HL-60/S4 (cell line): ENCODE results near the gene SLC22A6.

Experiments
- in situ Hi-C: fragments of 300-500 bp; cut with MboI; formaldehyde crosslinking; loops from 2 replicates; pipeline ENCODE4 v1.14.3; 2022; ENCODE audit warnings: low sequenced_read_pairs

The SLC22A6 gene

GRCh38 chr11:62984451-62984991 lies at the start of gene SLC22A6:
SLC22A6 (minus strand) TSS chr11:62984967; CDS start chr11:62984690, 277 bp downstream.
- in situ Hi-C loops, result no loop called here

- in situ Hi-C loops, result no loop called here
Observed at GRCh38 chr11:63032457-63032856, 47.7 kb upstream of the SLC22A6 start.

- in situ Hi-C loops, result loop anchor here (5.0 kb wide), 1 partner anchor 117 kb away; no protein-coding TSS in a partner anchor
Observed at GRCh38 chr11:63023841-63024648, 39.3 kb upstream of the SLC22A6 start.

- in situ Hi-C loops, result loop anchor here (5.0 kb wide), 1 partner anchor 116 kb away; no protein-coding TSS in a partner anchor
Observed at GRCh38 chr11:63023222-63023814, 38.6 kb upstream of the SLC22A6 start.

GRCh38 chr11:63022441-63022840 lies 37.7 kb upstream of the SLC22A6 start:
- in situ Hi-C loops, result loop anchor here (5.0 kb wide), 1 partner anchor 115 kb away; no protein-coding TSS in a partner anchor

GRCh38 chr11:63020671-63021291 lies 36.0 kb upstream of the SLC22A6 start:
- in situ Hi-C loops, result loop anchor here (5.0 kb wide), 1 partner anchor 113 kb away; no protein-coding TSS in a partner anchor

GRCh38 chr11:63019506-63019905 lies 34.7 kb upstream of the SLC22A6 start:
- in situ Hi-C loops, result no loop called here

- in situ Hi-C loops, result no loop called here
Observed at GRCh38 chr11:63017306-63017974, 32.7 kb upstream of the SLC22A6 start.

GRCh38 chr11:63015521-63016215 lies 30.9 kb upstream of the SLC22A6 start, which contains the start of gene SLC22A8:
SLC22A8 (minus strand) TSS chr11:63015841; CDS start chr11:63014958, 883 bp downstream.
- in situ Hi-C loops, result no loop called here

GRCh38 chr11:63014408-63015055 lies 29.8 kb upstream of the SLC22A6 start:
- in situ Hi-C loops, result no loop called here

GRCh38 chr11:63012839-63013238 lies 28.1 kb upstream of the SLC22A6 start:
- in situ Hi-C loops, result no loop called here

GRCh38 chr11:63012430-63012829 lies 27.7 kb upstream of the SLC22A6 start:
- in situ Hi-C loops, result no loop called here

- in situ Hi-C loops, result no loop called here
Observed at GRCh38 chr11:63010934-63011439, 26.2 kb upstream of the SLC22A6 start.

GRCh38 chr11:63007920-63008319 lies 23.2 kb upstream of the SLC22A6 start:
- in situ Hi-C loops, result no loop called here

GRCh38 chr11:63001456-63001855 lies 16.7 kb upstream of the SLC22A6 start:
- in situ Hi-C loops, result no loop called here

- in situ Hi-C loops, result no loop called here
Observed at GRCh38 chr11:62999649-63000048, 14.9 kb upstream of the SLC22A6 start.

- in situ Hi-C loops, result no loop called here
Observed at GRCh38 chr11:62999156-62999555, 14.4 kb upstream of the SLC22A6 start.

GRCh38 chr11:62996271-62996670 lies 11.5 kb upstream of the SLC22A6 start:
- in situ Hi-C loops, result no loop called here

- in situ Hi-C loops, result no loop called here
Observed at GRCh38 chr11:62994775-62995174, 10.0 kb upstream of the SLC22A6 start.
